Measurements from ENCODE around the gene CLEC4G.

DNA sequence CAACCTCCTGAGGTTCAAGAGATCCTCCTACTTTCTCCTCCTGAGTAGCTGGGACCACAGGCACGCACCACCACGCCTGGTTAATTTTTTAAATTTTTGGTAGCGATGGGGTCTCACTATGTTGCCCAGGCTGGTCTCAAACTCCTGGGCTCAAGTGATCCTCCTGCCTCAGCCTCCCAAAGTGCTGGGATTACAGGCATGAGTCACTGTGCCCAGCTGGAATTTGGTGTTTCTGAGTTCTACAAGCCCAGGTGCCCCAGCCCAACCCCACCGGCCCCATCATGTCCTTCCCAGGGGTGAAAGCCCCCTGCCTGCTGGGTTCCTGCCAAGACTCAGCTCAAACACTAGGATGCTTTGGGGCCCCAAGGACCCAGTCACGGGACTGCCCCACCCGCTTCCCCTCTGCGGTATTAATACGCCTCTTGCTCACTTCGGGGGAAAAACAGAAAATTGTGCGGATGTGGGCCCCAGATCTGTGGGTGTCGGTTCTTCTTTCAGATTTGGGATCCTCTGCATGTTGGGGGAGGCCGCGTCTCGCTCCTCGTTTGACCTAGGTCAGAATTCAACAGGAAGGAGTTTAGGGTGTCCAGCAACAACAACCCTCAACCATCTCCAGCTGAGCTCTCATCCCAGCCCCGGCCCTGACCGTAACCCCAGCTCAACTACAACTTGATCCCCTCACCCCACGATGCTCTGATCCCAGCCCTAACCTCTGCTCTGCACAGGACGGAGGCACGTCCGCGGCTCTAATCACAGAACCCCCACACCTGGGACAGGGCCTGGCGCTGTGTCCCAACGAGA is 26.3 kb downstream of the CLEC4G start:
- TF ChIP-seq, protein P1, sequence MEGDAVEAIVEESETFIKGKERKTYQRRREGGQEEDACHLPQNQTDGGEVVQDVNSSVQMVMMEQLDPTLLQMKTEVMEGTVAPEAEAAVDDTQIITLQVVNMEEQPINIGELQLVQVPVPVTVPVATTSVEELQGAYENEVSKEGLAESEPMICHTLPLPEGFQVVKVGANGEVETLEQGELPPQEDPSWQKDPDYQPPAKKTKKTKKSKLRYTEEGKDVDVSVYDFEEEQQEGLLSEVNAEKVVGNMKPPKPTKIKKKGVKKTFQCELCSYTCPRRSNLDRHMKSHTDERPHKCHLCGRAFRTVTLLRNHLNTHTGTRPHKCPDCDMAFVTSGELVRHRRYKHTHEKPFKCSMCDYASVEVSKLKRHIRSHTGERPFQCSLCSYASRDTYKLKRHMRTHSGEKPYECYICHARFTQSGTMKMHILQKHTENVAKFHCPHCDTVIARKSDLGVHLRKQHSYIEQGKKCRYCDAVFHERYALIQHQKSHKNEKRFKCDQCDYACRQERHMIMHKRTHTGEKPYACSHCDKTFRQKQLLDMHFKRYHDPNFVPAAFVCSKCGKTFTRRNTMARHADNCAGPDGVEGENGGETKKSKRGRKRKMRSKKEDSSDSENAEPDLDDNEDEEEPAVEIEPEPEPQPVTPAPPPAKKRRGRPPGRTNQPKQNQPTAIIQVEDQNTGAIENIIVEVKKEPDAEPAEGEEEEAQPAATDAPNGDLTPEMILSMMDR (IDR thresholded peaks at IDR 0.05; ENCODE audit: poor library complexity, severe bottlenecking): no peak
- TF ChIP-seq MXI1 (conservative IDR thresholded peaks at IDR 0.05; ENCODE audit: poor library complexity, severe bottlenecking) (no peak), POLR2AphosphoS5 (IDR thresholded peaks at IDR 0.05) (no peak), EZH2 (IDR thresholded peaks at IDR 0.05; ENCODE audit: borderline replicate concordance, insufficient read depth, low read length, poor library complexity, severe bottlenecking) (no peak), SMC3 (conservative IDR thresholded peaks at IDR 0.05; ENCODE audit: poor library complexity) (no peak), EP300 (conservative IDR thresholded peaks at IDR 0.05; ENCODE audit: poor library complexity, severe bottlenecking) (no peak)
- TF ChIP-seq, protein P2, sequence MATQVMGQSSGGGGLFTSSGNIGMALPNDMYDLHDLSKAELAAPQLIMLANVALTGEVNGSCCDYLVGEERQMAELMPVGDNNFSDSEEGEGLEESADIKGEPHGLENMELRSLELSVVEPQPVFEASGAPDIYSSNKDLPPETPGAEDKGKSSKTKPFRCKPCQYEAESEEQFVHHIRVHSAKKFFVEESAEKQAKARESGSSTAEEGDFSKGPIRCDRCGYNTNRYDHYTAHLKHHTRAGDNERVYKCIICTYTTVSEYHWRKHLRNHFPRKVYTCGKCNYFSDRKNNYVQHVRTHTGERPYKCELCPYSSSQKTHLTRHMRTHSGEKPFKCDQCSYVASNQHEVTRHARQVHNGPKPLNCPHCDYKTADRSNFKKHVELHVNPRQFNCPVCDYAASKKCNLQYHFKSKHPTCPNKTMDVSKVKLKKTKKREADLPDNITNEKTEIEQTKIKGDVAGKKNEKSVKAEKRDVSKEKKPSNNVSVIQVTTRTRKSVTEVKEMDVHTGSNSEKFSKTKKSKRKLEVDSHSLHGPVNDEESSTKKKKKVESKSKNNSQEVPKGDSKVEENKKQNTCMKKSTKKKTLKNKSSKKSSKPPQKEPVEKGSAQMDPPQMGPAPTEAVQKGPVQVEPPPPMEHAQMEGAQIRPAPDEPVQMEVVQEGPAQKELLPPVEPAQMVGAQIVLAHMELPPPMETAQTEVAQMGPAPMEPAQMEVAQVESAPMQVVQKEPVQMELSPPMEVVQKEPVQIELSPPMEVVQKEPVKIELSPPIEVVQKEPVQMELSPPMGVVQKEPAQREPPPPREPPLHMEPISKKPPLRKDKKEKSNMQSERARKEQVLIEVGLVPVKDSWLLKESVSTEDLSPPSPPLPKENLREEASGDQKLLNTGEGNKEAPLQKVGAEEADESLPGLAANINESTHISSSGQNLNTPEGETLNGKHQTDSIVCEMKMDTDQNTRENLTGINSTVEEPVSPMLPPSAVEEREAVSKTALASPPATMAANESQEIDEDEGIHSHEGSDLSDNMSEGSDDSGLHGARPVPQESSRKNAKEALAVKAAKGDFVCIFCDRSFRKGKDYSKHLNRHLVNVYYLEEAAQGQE (IDR thresholded peaks at IDR 0.05; ENCODE audit: borderline replicate concordance): no peak

Data from neural cell (in vitro differentiated cells).